Activated CD8-positive, alpha-beta memory T cell treated with anti-CD3 and anti-CD28 coated beads for 36 hours (primary cell): ENCODE data around the gene ZBTB4. TPM values are rescaled to one million over a fixed set of nuclear protein-coding genes. Genes with fewer than 3 reads are reported as not detected.
"Not testable (repeated sequence)": the region's sequence is repeated elsewhere in the genome, so short reads cannot be mapped to it uniquely, and the experiment has no call there.

Experiments
- CTCF ChIA-PET: fragments of 350-600 bp; sonication (Branson Sonifier 250); formaldehyde crosslinking; loops from one replicate; lab custom pipeline; 2021; ENCODE audit warnings: antibody characterized with exemption; lab: Charles Lee
- POLR2A ChIA-PET: fragments of 350-600 bp; sonication (Branson Sonifier 250); formaldehyde crosslinking; loops from one replicate; lab custom pipeline; 2021; ENCODE audit warnings: antibody characterized with exemption; lab: Charles Lee
- total RNA-seq, 2 experiments: library from RNA; stranded (reverse); gene quantifications; one replicate each; pipeline ENCODE4 v1.2.3, GENCODE V29; 2021

The ZBTB4 gene
- total RNA-seq, 2 experiments from 2014 or later, result 17.6 to 17.7 TPM

DNA sequence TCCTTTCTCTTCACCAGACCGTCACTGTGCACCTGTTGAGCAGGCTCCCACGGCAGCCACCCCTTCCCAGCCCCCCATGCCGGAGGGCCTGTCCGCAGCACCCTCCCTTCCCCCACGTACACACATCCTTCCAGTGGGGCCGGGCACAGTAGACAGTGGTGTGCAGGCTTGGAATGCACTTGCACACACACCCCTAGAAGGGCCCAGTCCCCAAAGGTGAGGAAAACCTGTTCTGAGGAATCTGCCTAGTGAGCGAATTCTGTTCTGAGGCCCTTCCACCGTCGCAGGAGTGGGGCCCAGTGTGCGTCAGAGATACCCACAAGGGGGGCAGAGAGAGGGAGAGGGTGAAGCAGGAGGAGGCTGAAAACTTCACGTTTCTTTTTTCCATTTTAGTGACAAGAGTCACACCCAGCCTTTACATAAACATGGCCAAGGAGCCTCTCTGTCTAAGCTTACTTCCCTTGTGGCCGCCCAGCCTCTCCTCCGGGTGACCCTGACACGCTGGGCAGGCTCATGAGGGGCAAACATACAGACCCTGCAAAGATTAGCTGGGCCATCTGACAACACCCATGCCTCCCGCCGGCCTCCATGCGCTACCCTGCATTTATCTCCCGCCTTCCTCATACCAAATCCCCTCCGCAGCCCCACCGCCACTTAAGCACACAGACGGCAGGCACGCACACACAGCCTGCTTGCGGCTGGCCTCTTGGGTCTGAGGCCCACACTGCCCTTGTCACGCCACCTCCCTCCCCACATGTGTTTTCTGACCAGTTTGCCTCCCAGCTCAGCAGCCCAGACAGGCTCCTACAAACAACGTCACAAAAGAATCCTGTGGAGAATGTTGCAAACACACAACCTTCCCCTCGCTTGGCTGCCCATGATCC lies 1.8 kb downstream of the ZBTB4 start:
- ChIA-PET CTCF (interaction anchor here (3.0 kb wide), 1 partner anchor 41 kb away, joined by 11 read pairs; no protein-coding TSS in a partner anchor), POLR2A (no interaction called here)

- POLR2A ChIA-PET, result interaction anchor here (1.1 to 1.2 kb wide), 2 partner anchors 28 to 36 kb away, joined by 4 to 5 read pairs; no protein-coding TSS in a partner anchor
- CTCF ChIA-PET, result interaction anchor here (3.0 kb wide), 1 partner anchor 40 kb away, joined by 11 read pairs; no protein-coding TSS in a partner anchor
Observed at GRCh38 chr17:7476951-7477350, 2.5 kb downstream of the ZBTB4 start.

- CTCF ChIA-PET, result interaction anchor here (1.2 to 3.0 kb wide), 3 partner anchors 10 to 40 kb away, joined by 4 to 11 read pairs (median 7); no protein-coding TSS in a partner anchor
- POLR2A ChIA-PET, result interaction anchor here (1.0 to 1.2 kb wide), 3 partner anchors 9 to 35 kb away, joined by 3 to 5 read pairs (median 4); no protein-coding TSS in a partner anchor
Observed at GRCh38 chr17:7476494-7476893, 2.9 kb downstream of the ZBTB4 start.

DNA sequence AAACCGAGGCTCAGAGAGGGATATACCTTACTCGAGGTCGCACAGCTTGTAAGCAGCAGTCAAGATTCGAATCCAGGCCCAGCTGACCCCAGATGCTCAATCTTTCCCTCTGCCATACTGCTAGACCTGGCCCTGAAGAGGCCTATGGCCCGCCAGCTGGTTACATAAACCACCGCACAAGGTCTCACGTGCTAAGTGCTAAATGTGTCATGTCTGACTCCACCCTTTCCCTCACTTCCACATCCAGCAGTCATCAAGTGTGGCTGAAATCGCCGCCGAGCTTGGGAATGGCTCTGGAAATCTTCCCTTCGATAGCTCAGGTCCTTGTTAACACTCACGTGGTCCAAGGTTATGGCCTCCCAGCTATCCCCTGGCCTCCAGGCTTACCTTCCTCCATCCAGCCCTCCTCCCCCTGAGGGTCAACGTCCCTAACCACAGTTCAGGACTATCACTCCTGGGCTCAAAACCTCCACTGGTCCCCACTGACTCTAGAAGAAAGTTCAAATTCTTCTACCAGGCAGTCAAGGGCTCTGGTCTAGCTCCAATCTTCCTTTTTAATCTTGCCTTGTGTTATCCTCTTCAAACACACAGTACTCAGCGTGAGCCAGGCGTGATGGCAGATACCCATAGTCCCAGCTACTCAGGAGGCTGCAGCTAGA lies 3.5 kb downstream of the ZBTB4 start:
- ChIA-PET POLR2A (interaction anchor here (1.0 to 1.2 kb wide), 3 partner anchors 9 to 35 kb away, joined by 3 to 5 read pairs (median 4); no protein-coding TSS in a partner anchor), CTCF (interaction anchor here (1.2 to 1.4 kb wide), 2 partner anchors 9 to 39 kb away, joined by 4 to 7 read pairs; no protein-coding TSS in a partner anchor)

DNA sequence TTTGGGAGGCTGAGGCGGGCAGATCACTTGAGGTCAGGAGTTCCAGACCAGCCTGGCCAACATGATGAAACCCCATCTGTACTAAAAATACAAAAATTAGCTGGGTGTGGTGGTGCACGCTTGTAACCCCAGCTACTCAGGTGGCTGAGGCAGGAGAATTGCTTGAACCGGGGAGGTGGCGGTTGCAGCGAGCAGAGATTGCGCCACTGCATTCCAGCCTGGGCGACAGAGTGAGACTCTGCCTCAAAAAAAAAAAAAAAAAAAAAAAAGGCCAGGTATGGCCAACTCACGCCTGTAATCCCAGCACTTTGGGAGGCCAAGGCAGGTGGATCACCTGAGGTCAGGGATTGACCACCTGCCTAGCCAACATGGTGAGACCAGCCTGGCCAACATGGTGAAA lies 4.7 kb downstream of the ZBTB4 start:
- ChIA-PET POLR2A (interaction anchor here (0.7 kb wide), 1 partner anchor 256 kb away, joined by 3 read pairs; no protein-coding TSS in a partner anchor), CTCF (interaction anchor here (0.7 to 1.4 kb wide), 2 partner anchors 38 to 567 kb away, joined by 7 to 8 read pairs; no protein-coding TSS in a partner anchor)

DNA sequence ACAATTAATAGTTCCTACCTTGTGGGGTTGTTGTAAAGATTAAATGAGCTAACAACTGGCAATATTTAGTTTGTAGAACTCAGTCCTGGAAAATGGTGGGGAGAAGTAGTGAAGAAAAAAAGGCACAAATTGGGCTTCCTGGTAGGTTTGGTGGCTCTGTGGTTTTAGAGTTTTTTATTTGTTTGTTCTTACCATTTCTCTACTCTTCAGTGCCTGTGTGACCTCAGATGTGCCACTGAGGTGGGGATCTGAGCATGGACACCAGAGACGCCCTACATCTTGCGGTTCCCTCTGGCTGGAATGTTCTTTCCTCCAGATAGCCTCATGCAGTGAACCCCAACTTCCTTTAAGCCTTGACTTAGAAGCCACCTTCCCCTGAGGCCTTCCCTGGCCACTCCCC lies 7.7 kb downstream of the ZBTB4 start:
- CTCF ChIA-PET, result interaction anchor here (1.2 kb wide), 1 partner anchor 17 kb away, joined by 3 read pairs; no protein-coding TSS in a partner anchor
- POLR2A ChIA-PET, result no interaction called here

GRCh38 chr17:7470457-7470973 lies 8.9 kb downstream of the ZBTB4 start:
- POLR2A ChIA-PET, result interaction anchor here (0.5 kb wide), 1 partner anchor 447 kb away, joined by 4 read pairs; no protein-coding TSS in a partner anchor

GRCh38 chr17:7469843-7470242 lies 9.6 kb downstream of the ZBTB4 start:
- CTCF ChIA-PET, POLR2A ChIA-PET: not testable (repeated sequence)

More at GRCh38 chr17:7470457-7470973, 8.9 kb downstream of the ZBTB4 start:
- CTCF ChIA-PET, result not testable (repeated sequence)

DNA sequence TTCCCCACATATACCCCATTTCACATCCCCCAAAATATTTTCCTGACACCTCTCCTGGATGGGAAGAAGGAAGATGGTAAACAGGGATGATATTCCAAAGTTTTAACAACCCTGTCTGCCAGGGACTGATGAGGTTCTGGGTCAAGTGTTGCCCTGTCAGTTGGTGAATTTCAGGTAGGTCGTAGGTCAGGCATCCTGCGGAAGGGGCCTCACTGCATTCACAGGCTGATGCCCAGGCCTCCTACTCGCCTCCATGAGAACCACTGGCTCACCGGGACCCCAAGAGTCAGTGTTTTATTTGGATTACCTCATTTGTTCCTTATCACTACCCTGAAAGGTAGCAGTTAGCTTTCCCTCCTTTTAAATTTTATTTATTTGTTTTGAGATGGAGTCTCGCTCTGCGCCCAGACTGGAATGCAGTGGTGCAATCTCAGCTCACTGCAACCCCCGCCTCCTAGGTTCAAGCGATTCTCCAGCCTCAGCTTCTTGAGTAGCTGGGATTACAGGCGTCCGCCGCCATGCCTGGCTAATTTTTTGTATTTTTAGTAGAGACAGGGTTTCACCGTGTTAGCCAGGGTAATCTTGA lies 10.5 kb downstream of the ZBTB4 start:
- ChIA-PET POLR2A (no interaction called here), CTCF (no interaction called here)

- CTCF ChIA-PET, result interaction anchor here (1.2 kb wide), 1 partner anchor 31 kb away, joined by 3 read pairs; no protein-coding TSS in a partner anchor
- POLR2A ChIA-PET, result no interaction called here
Observed at GRCh38 chr17:7468290-7468689, 11.1 kb downstream of the ZBTB4 start.

DNA sequence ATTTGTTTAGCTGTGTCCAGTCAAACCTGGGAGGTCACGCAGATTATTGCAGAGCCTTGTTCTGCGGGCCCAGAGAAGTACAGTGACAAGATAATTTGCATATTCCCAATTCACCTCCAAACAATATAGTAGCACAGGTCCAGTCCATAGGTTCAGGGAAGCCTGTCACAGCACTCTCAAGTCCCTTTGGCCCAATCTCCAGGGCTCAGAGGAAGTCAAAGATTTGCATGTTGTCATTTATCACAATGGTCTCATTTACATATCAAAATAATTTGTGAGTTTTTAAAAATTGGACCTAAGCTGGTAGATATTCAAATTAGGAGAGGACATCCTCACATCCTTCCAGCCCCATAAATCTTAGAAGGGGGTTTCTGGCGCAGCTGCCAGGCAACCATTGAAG lies 11.9 kb downstream of the ZBTB4 start:
- ChIA-PET CTCF (interaction anchor here (0.5 to 1.3 kb wide), 3 partner anchors 9 to 31 kb away, joined by 3 to 4 read pairs (median 3); no protein-coding TSS in a partner anchor), POLR2A (no interaction called here)

DNA sequence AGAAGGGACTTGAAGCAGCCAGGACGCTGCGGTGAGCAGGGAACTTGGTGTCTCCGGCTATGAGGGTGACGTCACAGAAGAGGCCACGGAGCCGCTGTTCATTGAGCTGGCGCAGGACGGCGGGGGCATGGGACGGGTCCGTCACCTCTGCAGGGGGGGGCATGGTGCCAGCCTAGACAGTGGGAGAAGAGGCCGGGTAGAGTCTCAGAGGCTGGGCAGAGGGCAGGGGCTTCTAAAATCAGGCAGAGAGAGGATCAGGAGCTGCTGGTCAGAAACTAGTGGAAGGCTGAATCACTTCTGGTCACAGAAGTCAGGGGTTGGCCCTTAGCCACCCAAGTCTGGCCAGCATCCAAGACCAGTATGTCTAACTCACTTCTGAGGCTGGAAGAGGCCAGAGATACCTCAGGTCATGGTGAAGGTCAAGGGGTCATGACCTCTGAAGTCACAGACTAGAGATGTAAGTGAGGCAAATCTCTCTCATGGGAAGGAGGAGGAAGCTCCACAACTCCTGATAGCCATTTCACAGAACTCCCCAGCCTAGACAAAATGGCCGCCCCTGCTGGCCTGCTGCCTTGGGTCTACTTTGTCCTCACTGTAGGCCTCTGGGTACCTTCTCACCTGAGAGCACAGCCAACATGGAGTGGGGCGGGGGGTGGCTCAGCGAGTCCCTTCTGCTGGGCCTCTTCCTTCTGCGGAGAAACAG lies 12.6 kb downstream of the ZBTB4 start:
- ChIA-PET CTCF (interaction anchor here (1.3 kb wide), 1 partner anchor 9 kb away, joined by 4 read pairs; no protein-coding TSS in a partner anchor), POLR2A (no interaction called here)

GRCh38 chr17:7466318-7466638 lies 13.2 kb downstream of the ZBTB4 start:
- ChIA-PET POLR2A (no interaction called here), CTCF (interaction anchor here (1.3 kb wide), 1 partner anchor 10 kb away, joined by 4 read pairs; no protein-coding TSS in a partner anchor)

DNA sequence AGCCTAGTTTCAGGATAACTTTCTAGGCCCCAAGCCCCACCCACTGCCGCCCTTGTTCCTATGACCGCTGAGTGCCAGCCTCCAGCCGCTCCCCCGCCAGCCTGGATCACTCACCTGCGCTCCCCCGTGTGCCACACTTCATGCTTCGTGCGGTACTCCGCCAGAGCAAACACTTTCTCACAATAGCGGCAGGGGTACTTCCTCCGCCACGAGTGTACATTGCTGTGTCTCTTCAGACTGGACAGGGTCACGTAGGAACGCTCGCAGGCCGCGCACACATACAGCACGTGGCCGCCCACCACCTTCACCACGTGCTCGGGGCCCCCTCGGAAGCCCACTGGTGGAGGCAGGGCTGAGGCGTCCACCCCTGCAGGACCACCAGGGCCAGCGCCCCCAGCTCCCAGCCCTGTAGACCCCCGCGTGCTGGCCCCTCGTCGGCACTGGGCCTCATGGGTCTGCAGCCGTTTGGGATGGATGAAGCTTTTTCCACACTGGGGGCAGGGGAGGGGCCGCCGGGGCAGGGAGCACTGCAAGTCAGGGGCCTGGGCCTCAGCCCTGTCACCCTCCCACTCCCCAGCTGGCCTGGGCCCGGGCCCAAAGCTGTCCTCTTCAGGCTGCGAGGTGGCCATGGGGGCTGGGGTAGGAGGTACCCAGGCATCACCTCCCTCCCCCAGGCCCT lies 13.7 kb downstream of the ZBTB4 start:
- ChIA-PET CTCF (no interaction called here), POLR2A (no interaction called here)

GRCh38 chr17:7464081-7464480 lies 15.3 kb downstream of the ZBTB4 start:
- ChIA-PET CTCF (no interaction called here), POLR2A (interaction anchor here (0.6 kb wide), 2 partner anchors 98 to 409 kb away, joined by 4 to 5 read pairs; no protein-coding TSS in a partner anchor)

GRCh38 chr17:7463372-7463846 lies 16.0 kb downstream of the ZBTB4 start:
- POLR2A ChIA-PET, result no interaction called here
- CTCF ChIA-PET, result no interaction called here
